GM18868 (cell line): ENCODE measurements around the gene SIRPG.
"Not testable (repeated sequence)": the region's sequence is repeated elsewhere in the genome, so short reads cannot be mapped to it uniquely, and the experiment has no call there.

Experiments used
- ATAC-seq: cut with Tn5 transposase; IDR thresholded peaks from one replicate; pipeline ENCODE4 v1.9.1; 2021; ENCODE audit warnings: mild to moderate bottlenecking, moderate library complexity; ENCODE audit not compliant: unreplicated experiment

SIRPG gene

DNA sequence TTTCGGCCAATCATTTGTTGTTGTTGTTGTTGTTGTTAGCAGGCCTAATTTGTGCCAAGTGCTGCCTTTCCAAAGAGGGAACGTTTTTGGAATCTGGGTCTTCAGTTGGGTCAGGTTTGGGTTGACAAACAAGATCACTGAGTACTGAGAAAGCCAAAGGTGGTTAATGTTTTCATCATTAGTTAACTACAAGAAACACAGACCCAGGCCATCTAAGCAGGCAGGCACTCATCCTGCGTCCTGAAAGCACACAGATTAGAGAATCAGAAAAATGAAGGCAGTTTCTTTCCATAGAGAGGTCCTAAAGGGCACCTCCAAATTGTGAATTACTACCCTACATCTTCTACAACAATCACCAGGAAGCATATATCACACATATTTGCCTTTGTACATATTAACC, 15.1 kb upstream of the SIRPG start:
- no peak for ATAC-seq

DNA sequence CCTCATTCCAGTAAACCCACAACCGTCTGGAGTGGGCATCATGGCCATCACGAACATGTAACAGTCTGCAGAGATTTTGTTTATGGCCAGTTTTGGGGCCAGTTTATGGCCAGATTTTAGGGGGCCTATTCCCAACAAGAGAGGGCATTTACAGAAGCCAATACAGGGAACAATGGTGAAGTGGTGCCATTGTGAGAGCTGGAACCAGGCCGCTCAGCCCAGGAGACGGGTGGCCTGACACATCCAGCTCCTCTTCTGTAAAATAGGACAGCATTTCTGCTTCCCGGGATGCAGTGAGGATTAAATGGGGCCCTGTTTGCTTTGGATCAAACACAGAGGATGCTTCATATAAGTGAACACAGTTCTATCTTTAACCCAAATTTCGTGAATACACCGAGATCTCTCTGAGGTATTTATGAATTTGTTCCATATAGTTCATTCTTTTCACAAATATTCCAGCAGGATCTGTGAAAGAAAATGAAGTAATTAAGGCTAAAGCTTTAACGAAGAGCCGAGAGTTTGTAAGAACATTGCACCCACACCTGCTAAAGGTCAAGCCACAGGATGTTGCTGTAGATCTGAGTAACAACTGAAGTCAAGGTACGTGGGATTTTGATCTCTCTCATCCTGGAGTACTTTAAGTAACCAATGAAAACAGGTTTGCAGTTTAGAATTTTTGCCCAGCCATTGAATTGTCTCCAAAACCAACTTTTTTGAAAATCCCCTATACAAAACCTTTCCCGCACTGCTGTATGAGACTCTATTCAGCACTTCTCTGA, 14.5 kb upstream of the SIRPG start:
- ATAC-seq: no peak

DNA sequence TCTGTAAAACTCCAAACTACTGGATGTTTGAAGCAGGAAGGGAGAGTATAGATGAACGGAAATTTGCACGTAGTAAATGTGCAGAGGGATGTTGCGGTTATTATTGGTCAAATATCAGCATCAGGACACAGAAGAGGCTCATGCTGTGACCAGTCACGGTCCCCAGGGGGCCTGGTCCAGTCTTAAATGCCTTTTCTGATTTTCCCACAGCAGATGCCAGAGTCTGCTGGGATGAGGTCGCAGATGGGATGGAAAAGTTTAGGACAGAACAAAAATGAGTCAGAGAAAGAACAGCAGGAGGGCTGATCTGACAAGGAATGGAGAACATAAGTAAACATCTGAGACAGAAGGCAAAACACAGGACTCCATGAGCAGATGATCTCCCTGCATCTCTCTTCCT, 11.7 kb upstream of the SIRPG start:
- no peak for ATAC-seq

DNA sequence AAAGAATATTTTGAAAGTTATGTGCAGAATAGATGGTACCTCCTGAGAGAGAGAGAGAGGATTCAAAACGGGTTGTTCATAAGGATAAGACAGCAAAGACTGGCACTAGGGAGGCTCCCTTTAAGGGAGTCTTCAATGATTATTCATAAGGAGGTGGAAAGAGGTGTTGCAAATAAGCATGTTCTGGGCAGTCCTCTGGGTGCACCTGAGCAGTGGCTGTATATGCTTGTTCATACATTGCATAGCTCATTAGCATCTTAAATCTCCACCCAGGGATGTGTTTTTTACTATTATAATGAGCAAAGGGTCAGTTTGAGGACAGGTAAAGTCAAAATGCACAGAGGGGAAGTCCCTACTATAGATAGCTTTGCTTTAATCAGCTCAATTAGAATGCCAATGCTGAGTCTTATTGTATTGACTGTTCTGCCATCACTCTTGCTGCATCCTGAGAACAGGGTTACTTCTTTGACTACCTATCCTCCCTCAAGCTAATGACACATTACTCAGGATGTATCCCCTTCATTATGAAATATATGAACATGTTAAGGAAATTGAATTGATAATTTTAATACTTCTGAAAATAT, 10.0 kb upstream of the SIRPG start:
- no peak for ATAC-seq

DNA sequence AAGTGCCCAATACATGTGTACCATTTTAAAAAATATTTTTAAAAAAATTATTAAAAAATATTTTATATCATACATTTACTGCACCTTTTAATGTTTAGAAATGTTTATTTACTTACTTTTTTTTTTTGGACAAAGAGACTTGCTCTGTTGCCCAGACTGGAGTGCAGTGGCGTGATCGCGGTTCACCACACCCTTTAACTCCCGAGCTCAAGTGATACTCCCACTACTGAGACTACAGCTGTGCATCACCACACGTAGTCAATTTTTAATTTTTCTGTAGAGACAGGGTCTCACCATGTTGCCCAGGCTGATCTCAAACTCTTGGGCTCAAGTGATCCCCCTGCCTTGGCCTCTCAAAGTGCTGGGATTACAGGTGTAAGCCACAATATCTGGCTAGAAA, 9.2 kb upstream of the SIRPG start:
- ATAC-seq: no peak

DNA sequence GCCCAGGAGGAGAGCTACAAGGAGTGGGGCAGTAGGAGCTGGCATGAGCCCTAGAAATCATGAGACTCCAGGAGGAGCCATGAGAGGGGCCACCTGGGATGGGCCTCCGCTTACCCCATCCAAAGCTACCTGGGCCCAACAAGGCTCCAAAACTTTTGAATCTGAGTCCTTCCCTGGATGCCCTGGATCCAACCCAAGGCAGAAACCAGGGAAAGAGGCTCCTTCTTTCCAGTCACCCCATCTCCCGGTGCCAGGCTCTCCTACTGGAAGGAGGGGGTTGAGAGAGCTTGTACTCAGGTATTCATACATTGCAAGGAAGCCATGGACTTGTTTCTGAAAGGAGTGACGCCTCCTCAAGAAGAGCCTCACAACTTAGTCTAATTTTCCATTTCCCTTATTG, 7.8 kb upstream of the SIRPG start:
- no peak for ATAC-seq

DNA sequence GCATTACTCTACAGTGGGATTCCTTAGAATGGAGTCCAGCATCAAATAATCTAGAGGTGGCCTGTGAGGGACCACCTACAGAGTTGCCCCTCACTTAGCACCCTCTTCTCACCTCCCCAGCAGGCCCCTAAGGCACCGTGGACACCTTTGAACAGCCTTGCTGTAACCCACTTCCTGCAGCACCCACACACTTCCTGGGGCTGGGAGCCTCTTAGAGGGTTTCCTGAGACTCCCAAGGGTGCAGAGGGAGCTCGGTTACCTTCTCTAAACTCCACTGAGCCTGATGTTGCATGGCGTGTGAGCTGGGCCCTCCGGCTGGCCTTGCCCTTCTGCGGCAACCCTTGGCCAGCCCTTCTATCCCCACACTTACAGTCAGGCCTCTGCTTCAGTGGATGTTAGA, 7.3 kb upstream of the SIRPG start:
- ATAC-seq: no peak

DNA sequence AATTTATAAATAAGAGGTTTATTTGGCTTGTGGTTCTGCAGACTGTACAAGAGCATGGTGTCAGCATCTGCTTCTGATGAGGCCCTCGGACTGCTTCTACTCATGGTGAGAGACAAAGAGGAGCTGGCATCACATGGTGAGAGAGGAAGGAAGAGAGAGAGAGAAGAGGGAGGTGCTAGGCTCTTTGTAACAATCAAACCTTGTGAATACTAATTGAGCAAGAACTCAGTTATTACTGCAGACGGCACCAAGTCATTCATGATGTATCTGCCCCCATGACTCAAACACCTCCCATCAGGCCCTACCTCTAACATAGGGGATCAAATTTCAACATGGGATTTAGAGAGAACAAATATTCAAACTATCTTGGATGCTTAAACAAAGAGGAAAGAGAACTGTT, 6.3 kb upstream of the SIRPG start:
- ATAC-seq: no peak

DNA sequence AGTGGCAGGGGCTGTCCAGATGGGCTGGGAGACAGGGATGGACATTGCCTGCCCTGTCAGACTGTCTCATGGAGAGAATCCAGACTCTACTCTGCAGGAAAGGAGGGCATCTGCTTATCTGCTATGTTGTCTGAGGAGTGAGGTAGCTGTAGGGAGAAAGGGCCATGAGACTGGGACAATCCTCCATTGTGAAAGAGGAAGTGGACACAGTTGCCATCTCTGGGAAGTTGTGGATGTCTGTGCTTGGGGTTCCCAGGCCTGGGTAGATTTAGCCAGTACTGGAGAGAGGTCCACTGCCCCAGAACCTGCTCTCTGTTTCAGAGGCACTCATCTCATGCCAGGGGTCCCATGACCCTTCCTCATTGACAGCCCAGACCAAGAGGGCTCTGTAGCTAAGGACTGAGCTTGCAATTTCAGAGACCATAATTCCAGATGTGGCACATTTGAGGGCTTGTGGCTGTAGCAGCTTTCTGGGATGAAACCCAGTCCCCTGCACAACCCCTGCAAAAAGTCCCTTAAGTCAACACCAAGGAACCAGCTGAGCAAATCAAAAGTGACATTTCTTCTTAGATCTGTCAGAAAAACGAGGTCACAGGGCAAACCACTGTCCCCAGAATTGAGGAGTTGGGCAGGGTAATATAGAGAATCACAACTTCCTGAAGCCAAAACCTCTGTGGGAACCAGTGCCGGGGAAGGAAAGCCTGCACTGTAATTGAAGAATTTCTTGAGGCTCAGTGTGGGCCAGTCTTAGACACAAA, 4.1 kb upstream of the SIRPG start:
- ATAC-seq: no peak

DNA sequence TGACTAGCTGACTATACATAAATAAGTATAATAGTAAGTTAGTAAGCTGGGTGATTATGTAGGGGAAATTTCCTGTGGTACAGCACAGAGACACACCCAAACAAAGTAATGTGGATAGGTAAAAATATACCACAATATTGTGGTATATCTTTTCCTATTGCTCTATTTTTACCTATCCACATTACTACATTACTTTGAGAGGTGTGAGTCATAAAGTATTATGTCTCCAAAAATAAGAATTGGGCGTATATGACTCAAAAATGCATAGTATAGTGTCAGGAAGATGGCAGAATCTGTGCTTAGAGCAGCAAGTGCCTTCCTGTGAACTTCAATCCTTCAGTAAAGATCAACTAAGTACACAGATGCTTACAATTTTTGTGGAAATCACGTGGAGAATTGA, 2.7 kb upstream of the SIRPG start:
- ATAC-seq: no peak

DNA sequence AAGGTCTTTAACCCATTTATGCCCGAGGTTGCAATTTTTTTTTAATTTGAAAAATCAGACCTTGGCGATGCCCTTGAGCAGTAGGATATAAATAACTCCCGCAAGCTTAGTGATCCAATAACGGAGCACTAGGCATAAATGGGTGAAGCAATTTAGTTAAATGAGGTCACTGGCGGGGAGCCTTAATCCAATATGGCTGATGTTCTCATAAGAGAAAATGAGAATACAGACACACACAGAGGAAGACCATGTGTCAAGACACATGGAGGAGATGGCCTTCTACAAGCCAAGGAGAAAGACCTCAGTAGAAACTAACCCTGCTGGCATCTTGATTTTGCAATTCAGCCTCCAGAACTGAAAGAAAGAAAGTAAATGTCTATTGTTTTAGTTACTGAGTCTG, 735 bp downstream of the SIRPG start:
- no peak for ATAC-seq

DNA sequence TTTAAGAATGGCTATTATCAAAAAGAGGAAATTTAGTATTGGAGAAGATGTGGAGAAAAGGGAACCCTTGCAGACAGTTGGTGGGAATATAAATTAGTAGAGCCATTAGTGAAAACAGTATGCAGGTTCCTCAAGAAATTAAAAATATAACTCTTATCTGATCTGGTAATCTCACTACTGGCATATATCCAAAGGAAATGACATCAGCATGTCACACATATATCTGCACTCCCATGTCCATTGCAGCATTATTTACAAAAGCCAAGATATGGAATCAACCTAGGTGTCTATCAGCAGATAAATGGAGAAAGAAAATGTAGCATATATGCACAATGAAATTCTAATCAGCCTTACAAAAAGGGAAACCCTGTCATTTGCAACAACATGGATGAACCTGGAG, 2.6 kb downstream of the SIRPG start:
- no peak for ATAC-seq

DNA sequence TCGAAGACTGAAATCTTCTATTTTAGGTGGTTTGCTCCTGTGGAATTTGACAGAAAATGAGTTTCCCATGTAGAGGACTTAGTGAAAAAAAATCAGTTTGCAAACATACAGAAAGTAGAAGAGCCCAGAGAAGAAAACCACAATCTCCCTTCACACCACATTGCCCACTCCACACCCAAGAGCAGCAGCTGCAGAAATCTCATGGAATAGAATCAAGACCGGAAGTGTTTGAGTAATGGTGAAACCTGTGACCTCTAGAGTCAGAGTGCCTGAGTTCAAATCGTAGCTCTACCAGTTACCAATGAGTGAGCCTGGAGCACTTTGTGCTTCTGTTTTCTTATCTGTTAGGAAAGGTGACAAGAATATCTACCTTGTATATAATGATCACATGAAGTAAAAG, 4.6 kb downstream of the SIRPG start:
- ATAC-seq: no peak

DNA sequence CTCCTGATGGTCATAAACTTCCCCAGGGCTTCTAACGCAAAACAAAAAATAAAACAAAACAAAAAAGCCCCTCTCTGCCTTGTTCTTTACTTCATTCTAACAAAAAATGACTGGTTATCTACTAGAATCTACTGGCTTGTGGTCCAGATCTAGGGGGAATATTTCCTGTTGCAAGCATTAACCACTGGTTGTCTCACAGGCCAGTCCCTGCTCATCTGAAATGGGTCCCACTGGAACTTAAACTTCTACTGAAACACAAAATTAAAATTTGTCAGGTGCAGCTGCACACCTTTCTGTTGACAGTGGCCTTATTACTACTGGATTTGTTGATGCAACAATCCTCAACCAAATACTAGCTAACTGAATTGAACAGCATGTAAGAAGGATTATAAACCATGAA, 5.5 kb downstream of the SIRPG start:
- ATAC-seq: no peak

DNA sequence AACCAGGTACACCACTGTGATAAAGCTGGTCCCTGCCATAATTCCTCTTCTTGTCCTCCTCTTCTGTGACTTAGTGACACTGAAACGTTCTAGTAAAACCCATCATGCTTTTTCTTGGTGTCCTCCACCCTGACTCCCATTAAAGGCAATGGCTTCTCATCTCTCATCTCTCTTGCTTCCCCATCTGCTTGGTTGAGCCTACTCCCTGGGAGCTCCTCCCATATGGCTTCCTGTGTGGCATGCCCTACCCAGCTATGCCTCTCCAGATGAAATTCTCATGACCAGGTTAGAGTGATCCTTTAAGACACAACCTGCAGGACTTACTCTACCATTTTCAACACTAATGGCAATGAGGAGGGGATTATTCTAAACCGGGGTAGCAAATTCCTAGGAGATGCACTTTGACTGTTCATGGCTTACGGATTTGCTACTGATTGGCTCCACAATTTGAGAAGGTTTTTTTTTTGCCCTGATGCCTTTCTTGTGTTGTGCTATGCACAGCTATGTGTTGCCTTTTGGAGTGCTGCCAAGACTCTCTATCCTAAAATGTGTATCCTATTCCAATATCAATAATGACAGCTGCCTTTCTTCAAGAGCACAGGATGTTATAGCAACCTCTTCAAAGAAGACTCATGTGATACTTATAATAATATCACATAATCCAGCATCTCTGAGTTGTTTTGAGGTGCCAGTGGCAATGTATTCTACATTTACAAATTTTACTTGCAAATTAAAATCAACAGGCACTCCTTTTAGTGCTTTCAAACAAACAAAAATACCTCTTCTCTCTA, 6.1 kb downstream of the SIRPG start:
- ATAC-seq: no peak

DNA sequence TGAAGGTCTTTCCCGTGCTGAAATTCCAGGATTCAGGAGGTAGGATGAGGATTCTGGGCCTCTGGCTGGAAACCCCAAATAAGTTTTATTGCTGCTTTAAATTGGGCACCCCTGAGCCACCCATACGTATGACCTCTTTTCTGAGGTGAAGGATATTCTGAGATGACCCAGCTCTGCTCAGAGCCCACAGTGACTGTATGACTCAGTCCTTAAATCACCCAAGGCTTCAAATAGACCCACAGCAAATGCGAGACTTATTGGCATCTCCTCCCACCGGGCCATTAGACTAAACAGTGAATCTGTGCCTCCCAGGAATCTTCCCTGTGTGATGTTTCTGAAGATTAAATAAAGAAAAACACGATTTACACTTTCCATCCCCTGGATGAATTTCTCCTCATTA, 9.5 kb downstream of the SIRPG start:
- ATAC-seq: no peak

DNA sequence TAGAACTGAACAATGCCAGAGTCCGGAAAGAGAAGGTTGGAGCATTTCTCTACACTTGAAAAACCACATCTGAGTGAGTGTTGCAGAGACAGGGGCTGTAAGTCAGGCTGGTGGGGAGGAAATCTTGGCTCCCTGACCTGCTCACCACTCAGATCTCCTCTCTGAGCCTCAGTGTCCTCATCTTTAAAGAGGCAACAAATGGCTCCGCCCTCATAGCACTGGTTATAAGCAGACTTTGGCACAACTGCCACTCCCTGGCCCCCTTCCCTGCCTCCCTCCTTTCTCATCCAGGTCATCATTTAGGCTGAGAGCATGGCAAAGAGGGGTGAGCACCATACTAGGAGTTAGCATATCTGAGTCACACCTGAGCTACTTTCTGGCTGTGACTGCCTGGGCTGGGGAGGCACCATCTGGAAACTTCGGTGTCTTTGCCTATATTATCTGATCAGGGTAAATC, 10.6 kb downstream of the SIRPG start:
- ATAC-seq: no peak

DNA sequence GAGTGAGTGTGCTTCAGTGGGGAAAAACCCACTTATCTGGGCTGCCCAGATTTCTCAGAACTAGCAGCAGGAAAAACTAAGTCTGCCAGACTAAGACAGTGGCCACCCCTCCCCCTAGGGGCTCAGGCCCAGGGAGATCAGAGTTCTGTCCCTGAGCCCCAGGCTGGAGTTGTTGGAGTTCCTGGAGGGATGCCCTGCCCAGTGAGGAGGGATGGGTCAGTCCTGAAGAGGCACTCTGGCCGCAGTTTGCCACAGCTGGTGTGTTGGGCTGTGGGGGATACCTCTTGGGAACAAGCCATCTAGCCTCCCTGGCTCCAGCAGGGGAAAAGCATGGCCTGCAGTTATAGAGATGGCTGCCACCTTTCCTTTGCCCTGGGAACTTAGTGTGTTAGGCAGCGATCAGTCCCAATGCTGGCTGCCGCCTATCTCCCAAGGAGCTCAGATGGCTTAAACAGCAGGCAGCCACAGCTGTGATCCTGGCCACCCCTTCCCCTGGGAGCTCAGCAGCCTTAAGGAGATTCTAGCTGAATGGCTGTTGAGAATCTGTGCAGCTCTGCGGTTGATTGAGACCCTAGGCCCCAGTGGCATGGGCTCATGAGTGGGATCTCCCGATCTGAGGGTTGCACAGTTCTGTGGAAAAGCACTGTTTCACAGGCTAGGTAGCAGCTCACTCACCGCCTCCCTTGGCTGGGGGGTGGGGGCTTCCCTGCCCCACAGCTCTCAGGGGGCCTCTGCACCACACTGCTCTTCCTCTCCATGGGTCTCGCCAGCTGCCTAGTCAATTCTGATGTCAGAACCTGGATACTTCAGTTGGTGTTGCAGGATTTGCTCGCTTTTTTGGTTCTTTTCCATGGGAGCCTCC, 13.2 kb downstream of the SIRPG start:
- ATAC-seq: no peak

DNA sequence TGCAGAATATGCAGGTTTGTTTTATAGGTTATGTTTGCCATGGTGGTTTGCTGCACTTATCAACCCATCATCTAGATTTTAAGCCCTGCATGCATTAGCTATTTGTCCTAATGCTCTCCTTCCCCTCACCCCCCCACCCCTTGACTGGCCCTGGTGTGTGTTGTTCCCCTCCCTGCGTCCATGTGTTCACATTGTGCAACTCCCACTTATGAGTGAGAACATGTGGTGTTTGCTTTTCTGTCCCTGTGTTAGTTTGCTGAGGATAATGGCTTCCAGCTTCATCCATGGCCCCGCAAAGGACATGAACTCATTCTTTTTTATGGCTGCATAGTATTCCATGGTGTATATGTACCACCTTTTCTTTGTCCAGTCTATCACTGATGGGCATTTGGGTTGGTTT, 18.9 kb downstream of the SIRPG start:
- not testable (repeated sequence) for ATAC-seq

DNA sequence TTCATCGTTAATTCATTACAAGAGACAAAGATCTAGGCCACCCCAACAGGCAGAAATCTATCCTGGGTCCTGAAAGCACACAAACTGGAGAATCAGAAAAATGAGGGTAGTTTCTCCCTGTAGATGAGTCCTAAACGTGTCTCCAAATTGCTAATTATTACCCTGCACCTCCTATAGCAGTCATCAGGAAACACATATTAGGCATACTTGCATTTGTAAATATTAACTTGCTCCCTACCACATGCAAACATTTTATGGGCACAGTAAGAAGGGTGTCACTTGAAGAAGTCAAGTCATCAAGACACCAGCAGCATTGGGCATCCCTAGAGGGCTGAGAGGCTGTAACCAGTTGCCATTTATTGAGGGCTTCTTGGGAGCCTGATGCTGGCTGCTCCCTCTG, 19.8 kb downstream of the SIRPG start:
- no peak for ATAC-seq
